Activated CD4-positive, alpha-beta memory T cell treated with anti-CD3 and anti-CD28 coated beads for 36 hours (primary cell): ENCODE results near the gene RBPJ. TPM values are rescaled to one million over a fixed set of nuclear protein-coding genes. Genes with fewer than 3 reads are reported as not detected.

Source experiments
- CTCF ChIA-PET: fragments of 350-600 bp; sonication (Branson Sonifier 250); formaldehyde crosslinking; loops from one replicate; lab custom pipeline; 2021; ENCODE audit warnings: antibody characterized with exemption, inconsistent platforms; lab: Charles Lee
- POLR2A ChIA-PET: fragments of 350-600 bp; sonication (Branson Sonifier 250); formaldehyde crosslinking; loops from one replicate; lab custom pipeline; 2021; ENCODE audit warnings: antibody characterized with exemption; lab: Charles Lee
- DNase-seq: peaks from one replicate; pipeline ENCODE4 v3.0.0-alpha.2; 2020
- H3K27ac Mint-ChIP-seq: one replicate; pipeline ENCODE4 v1.8.0; 2021; ENCODE audit warnings: mixed read lengths
- H3K27me3 Mint-ChIP-seq: one replicate; pipeline ENCODE4 v1.8.0; 2021; ENCODE audit warnings: mixed read lengths
- H3K36me3 Mint-ChIP-seq: one replicate; pipeline ENCODE4 v1.8.0; 2021; ENCODE audit warnings: mixed read lengths
- H3K4me1 Mint-ChIP-seq: one replicate; pipeline ENCODE4 v1.8.0; 2021; ENCODE audit warnings: low read depth, mixed read lengths
- H3K4me3 Mint-ChIP-seq: one replicate; pipeline ENCODE4 v1.8.0; 2021; ENCODE audit warnings: mild to moderate bottlenecking, mixed read lengths
- H3K9me3 Mint-ChIP-seq: one replicate; pipeline ENCODE4 v1.8.0; 2021; ENCODE audit warnings: mixed read lengths
- intact Hi-C: fragments of 100-400 bp; cut with micrococcal nuclease; formaldehyde crosslinking; loops from one replicate; pipeline ENCODE4 v1.15.1; 2023
- total RNA-seq, 2 experiments: library from RNA; stranded (reverse); gene quantifications; one replicate each; pipeline ENCODE4 v1.2.3, GENCODE V29; 2021

Gene RBPJ
- total RNA-seq, 2 experiments from 2014 or later: 262 to 269 TPM

DNA sequence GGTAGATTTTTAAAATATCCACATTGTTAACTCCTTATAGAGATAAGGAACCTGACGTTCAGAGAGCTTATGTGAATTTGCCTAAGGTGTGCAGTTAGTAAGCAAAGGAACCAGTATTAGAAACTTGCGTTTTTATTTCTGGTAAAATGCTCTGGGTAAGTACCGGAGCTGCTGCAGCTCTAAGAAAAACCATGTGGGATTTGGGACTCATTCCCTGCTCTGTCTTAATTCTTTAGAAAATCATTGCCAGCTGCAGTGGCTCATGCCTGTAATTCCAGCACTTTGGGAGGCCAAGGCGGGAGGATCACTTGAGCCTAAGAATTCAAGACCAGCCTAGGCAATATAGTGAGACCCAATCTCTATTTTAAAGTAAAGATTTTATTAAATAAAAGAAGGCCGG is 163.7 kb downstream of the RBPJ start:
- Mint-ChIP-seq H3K4me3 (no peak overlapping the region), H3K27me3 (peaks cover 6% of the 10 kb centered on the region), H3K9me3 (no peaks in the 10 kb centered on the region), H3K36me3 (no peaks in the 10 kb centered on the region), H3K4me1 (no peaks in the 10 kb centered on the region), H3K27ac (no peak overlapping the region)
- ChIA-PET POLR2A (no interaction called here), CTCF (no interaction called here)
- DNase-seq: no peak
- intact Hi-C loops: no loop called here

Other genes with a start within 250 kb of the RBPJ start
- gene CCKAR, start 169.5 kb downstream of the RBPJ start, total RNA-seq: not detected